Fibroblast of lung (primary cell): ENCODE measurements around the gene CCNY. TPM values are rescaled to one million over a fixed set of nuclear protein-coding genes. Genes with fewer than 3 reads are reported as not detected.

ENCODE experiments used
- DNase-seq, 2 donors: peaks; one replicate each; pipeline versions ENCODE4 v3.0.0 to v3.0.0-alpha.2; 2010; ENCODE audit warnings: low read depth in 2 of 2
- H2AFZ ChIP-seq: 2 replicates; pipeline ENCODE4 v1.5.1; 2012; ENCODE audit warnings: low read length, control low read depth, inconsistent platforms
- H3K27ac ChIP-seq: 2 replicates; pipeline ENCODE4 v1.5.1; 2011; ENCODE audit warnings: low read length, control low read depth; ENCODE audit not compliant: insufficient read depth
- H3K27me3 ChIP-seq: 2 replicates; pipeline ENCODE4 v1.5.1; 2011; ENCODE audit warnings: mild to moderate bottlenecking, low read length; ENCODE audit not compliant: control insufficient read depth, insufficient read depth
- H3K36me3 ChIP-seq: 2 replicates; pipeline ENCODE4 v1.5.1; 2011; ENCODE audit warnings: low read length; ENCODE audit not compliant: control insufficient read depth, insufficient read depth
- H3K4me1 ChIP-seq: 2 replicates; pipeline ENCODE4 v1.5.1; 2011; ENCODE audit warnings: low read length; ENCODE audit not compliant: control insufficient read depth, insufficient read depth; ENCODE audit errors: extremely low read depth
- H3K4me2 ChIP-seq: 2 replicates; pipeline ENCODE4 v1.5.1; 2011; ENCODE audit warnings: low read length, control low read depth; ENCODE audit not compliant: insufficient read depth; ENCODE audit errors: extremely low read depth
- H3K4me3 ChIP-seq, 4 experiments: fragments of 200-600 bp in 1 of 4; sonication (generic) in 1 of 4; replicated peaks in 1 of 4; 2 replicates each; pipeline ENCODE4 v1.5.1; 2011 to 2016; ENCODE audit warnings: low read length in 4 of 4, low read depth in 3 of 4, mild to moderate bottlenecking in 3 of 4, control low read depth in 2 of 4, inconsistent platforms in 1 of 4, mixed read lengths in 1 of 4; ENCODE audit not compliant: insufficient read depth in 1 of 4; ENCODE audit errors: control extremely low read depth in 1 of 4
- H3K79me2 ChIP-seq: 2 replicates; pipeline ENCODE4 v1.5.1; 2012; ENCODE audit warnings: mild to moderate bottlenecking, low read length, inconsistent platforms; ENCODE audit not compliant: control insufficient read depth, insufficient read depth
- H3K9ac ChIP-seq: 2 replicates; pipeline ENCODE4 v1.5.1; 2011; ENCODE audit warnings: mild to moderate bottlenecking, low read length, control low read depth; ENCODE audit not compliant: insufficient read depth
- H3K9me3 ChIP-seq: 2 replicates; pipeline ENCODE4 v1.5.1; 2012; ENCODE audit warnings: low read depth, low read length; ENCODE audit not compliant: control insufficient read depth, insufficient read depth
- H4K20me1 ChIP-seq: 2 replicates; pipeline ENCODE4 v1.5.1; 2011; ENCODE audit warnings: low read length; ENCODE audit not compliant: control insufficient read depth, insufficient read depth; ENCODE audit errors: extremely low read depth
- EZH2 ChIP-seq: IDR thresholded peaks from 2 replicates; pipeline ENCODE4 v1.5.1; 2012; ENCODE audit warnings: low read length, control low read depth, mild to moderate bottlenecking; ENCODE audit errors: missing control alignments
- polyA plus RNA-seq, 2 donors: library from polyadenylated mRNA; depleted of rRNA in 1 of 2; stranded (reverse) in 1 of 2; unstranded in 1 of 2; fragments of >200 nt; gene quantifications; 2 replicates each; pipeline ENCODE4 v1.2.1, GENCODE V29; 2011 to 2012; ENCODE audit warnings: missing spikeins in 1 of 2
- total RNA-seq: library from RNA; depleted of rRNA; stranded (reverse); fragments of >200 nt; gene quantifications from 2 replicates; pipeline ENCODE4 v1.2.1, GENCODE V29; 2014
- TF ChIP-seq, protein P1 (sequence below), 2 donors: IDR thresholded peaks in 1 of 2; conservative IDR thresholded peaks in 1 of 2; 1 replicate in 1 of 2; 2 replicates in 1 of 2; pipeline ENCODE4 v1.5.1; 2011 to 2012; ENCODE audit warnings: low read length in 2 of 2, control low read depth in 1 of 2, inconsistent platforms in 1 of 2, low read depth in 1 of 2, mild to moderate bottlenecking in 1 of 2

CCNY gene
- total and polyA plus RNA-seq, 2 donors (not counting 1 experiment from before 2014, with no cell fraction given): 34.7 to 66.4 TPM

- Histone ChIP-seq H2AFZ (no peak overlapping the region), H3K27ac (no peak overlapping the region), H3K4me2 (no peak overlapping the region), H3K9ac (no peak overlapping the region), H3K4me1 (no peaks in the 10 kb centered on the region), H3K36me3 (no peaks in the 10 kb centered on the region), H3K27me3 (no peaks in the 10 kb centered on the region), H4K20me1 (no peaks in the 10 kb centered on the region), H3K9me3 (no peaks in the 10 kb centered on the region), H3K79me2 (no peaks in the 10 kb centered on the region), H3K4me3 (no peak overlapping the region)
- TF ChIP-seq, protein P1, sequence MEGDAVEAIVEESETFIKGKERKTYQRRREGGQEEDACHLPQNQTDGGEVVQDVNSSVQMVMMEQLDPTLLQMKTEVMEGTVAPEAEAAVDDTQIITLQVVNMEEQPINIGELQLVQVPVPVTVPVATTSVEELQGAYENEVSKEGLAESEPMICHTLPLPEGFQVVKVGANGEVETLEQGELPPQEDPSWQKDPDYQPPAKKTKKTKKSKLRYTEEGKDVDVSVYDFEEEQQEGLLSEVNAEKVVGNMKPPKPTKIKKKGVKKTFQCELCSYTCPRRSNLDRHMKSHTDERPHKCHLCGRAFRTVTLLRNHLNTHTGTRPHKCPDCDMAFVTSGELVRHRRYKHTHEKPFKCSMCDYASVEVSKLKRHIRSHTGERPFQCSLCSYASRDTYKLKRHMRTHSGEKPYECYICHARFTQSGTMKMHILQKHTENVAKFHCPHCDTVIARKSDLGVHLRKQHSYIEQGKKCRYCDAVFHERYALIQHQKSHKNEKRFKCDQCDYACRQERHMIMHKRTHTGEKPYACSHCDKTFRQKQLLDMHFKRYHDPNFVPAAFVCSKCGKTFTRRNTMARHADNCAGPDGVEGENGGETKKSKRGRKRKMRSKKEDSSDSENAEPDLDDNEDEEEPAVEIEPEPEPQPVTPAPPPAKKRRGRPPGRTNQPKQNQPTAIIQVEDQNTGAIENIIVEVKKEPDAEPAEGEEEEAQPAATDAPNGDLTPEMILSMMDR (conservative IDR thresholded peaks at IDR 0.05 in 1 of 2, IDR thresholded peaks at IDR 0.05 in 1 of 2; ENCODE audit: low read depth in 1 of 2, low read length in 2 of 2): no peak
- TF ChIP-seq EZH2: no peak
- DNase-seq: no peak
Measured at GRCh38 chr10:35578618-35578956, 242.3 kb downstream of the CCNY start.

GRCh38 chr10:35579116-35579515 is 242.8 kb downstream of the CCNY start:
- Histone ChIP-seq H3K27me3 (no peaks in the 10 kb centered on the region), H4K20me1 (no peaks in the 10 kb centered on the region), H3K9me3 (no peaks in the 10 kb centered on the region), H2AFZ (no peak overlapping the region), H3K4me1 (no peaks in the 10 kb centered on the region), H3K4me3 (no peak overlapping the region), H3K36me3 (no peaks in the 10 kb centered on the region), H3K9ac (no peak overlapping the region), H3K4me2 (no peak overlapping the region), H3K79me2 (no peaks in the 10 kb centered on the region), H3K27ac (no peak overlapping the region)
- TF ChIP-seq, protein P1 (conservative IDR thresholded peaks at IDR 0.05 in 1 of 2, IDR thresholded peaks at IDR 0.05 in 1 of 2; ENCODE audit: low read depth in 1 of 2, low read length in 2 of 2): no peak
- no peak for TF ChIP-seq EZH2
- DNase-seq: no peak

- H3K9me3 ChIP-seq: no peaks in the 10 kb centered on the region
- DNase-seq: no peak
- no peaks in the 10 kb centered on the region for H3K36me3 ChIP-seq
- no peak overlapping the region for H3K4me2 ChIP-seq
- peak; percentile 19 for TF ChIP-seq EZH2
- TF ChIP-seq, protein P1 (conservative IDR thresholded peaks at IDR 0.05 in 1 of 2, IDR thresholded peaks at IDR 0.05 in 1 of 2; ENCODE audit: low read depth in 1 of 2, low read length in 2 of 2): no peak
- no peaks in the 10 kb centered on the region for H3K4me1 ChIP-seq
- no peak overlapping the region for H2AFZ ChIP-seq
- H3K9ac ChIP-seq: no peak overlapping the region
- no peak overlapping the region for H3K27ac ChIP-seq
- no peaks in the 10 kb centered on the region for H3K27me3 ChIP-seq
- H4K20me1 ChIP-seq: no peaks in the 10 kb centered on the region
- H3K4me3 ChIP-seq: no peak overlapping the region
- no peaks in the 10 kb centered on the region for H3K79me2 ChIP-seq
Measured at GRCh38 chr10:35579726-35580422, 243.6 kb downstream of the CCNY start.
